Stromal cell of bone marrow (primary cell): ENCODE results near the gene KCNE4.
A peak's percentile ranks its signal among the peaks of the same experiment; 100 is the strongest.

Experiments
- DNase-seq: peaks from one replicate; pipeline ENCODE4 v3.0.0-alpha.2; 2012; ENCODE audit warnings: low read depth

KCNE4 gene

GRCh38 chr2:223087466-223087865 is 35.5 kb downstream of the KCNE4 start:
- DNase-seq, result no peak

GRCh38 chr2:223088866-223089265 is 36.9 kb downstream of the KCNE4 start:
- no peak for DNase-seq

GRCh38 chr2:223090039-223090438 is 38.0 kb downstream of the KCNE4 start:
- no peak for DNase-seq

- DNase-seq, result no peak
Observed at GRCh38 chr2:223090540-223091235, 38.7 kb downstream of the KCNE4 start.

- no peak for DNase-seq
Observed at GRCh38 chr2:223092667-223093066, 40.7 kb downstream of the KCNE4 start.

- DNase-seq, result peak; percentile 63
Observed at GRCh38 chr2:223093436-223094241, 41.6 kb downstream of the KCNE4 start.

- DNase-seq, result no peak
Observed at GRCh38 chr2:223095207-223095606, 43.2 kb downstream of the KCNE4 start.

- no peak for DNase-seq
Observed at GRCh38 chr2:223096235-223096970, 44.4 kb downstream of the KCNE4 start.

- DNase-seq, result no peak
Observed at GRCh38 chr2:223097888-223098383, 45.9 kb downstream of the KCNE4 start.

GRCh38 chr2:223099561-223099960 is 47.6 kb downstream of the KCNE4 start:
- DNase-seq, result no peak

GRCh38 chr2:223100061-223100511 is 48.1 kb downstream of the KCNE4 start:
- DNase-seq, result peak; percentile 67

GRCh38 chr2:223101340-223102039 is 49.5 kb downstream of the KCNE4 start:
- no peak for DNase-seq

GRCh38 chr2:223102040-223102400 is 50.0 kb downstream of the KCNE4 start:
- DNase-seq, result no peak

- DNase-seq, result no peak
Observed at GRCh38 chr2:223102450-223102849, 50.5 kb downstream of the KCNE4 start.

- no peak for DNase-seq
Observed at GRCh38 chr2:223104336-223105132, 52.5 kb downstream of the KCNE4 start.
